Peyer's patch (tissue), 4 donors: ENCODE results near the gene OR4D1.

Experiments used
- CTCF ChIP-seq, 6 experiments: fragments of 450-650 bp in 4 of 6; fragments of 200-600 bp in 2 of 6; sonication (generic) in 1 of 6; IDR thresholded peaks; one replicate each; pipeline ENCODE4 v1.5.1; 2017 to 2019; ENCODE audit warnings: antibody characterized with exemption in 6 of 6, mild to moderate bottlenecking in 3 of 6, moderate library complexity in 1 of 6
- POLR2A ChIP-seq, 2 donors: fragments of 450-650 bp; IDR thresholded peaks; one replicate each; pipeline ENCODE4 v1.5.1; 2017; ENCODE audit warnings: antibody characterized with exemption in 2 of 2, mild to moderate bottlenecking in 2 of 2, moderate library complexity in 2 of 2

GRCh38 chr17:58181796-58182195, 33.6 kb downstream of the OR4D1 start:
- TF ChIP-seq CTCF (IDR thresholded peaks at IDR 0.05) = no peak
- TF ChIP-seq POLR2A (IDR thresholded peaks at IDR 0.05) = no peak
